Stimulated activated CD4-positive, alpha-beta T cell treated with anti-CD3 and anti-CD28 coated beads, Interleukin-12 subunit alpha, Interleukin-12 subunit beta, amount 100 ng/mL, for 48 hours (primary cell): ENCODE measurements around the gene ENTR1.

Experiments
- DNase-seq, 3 donors: peaks; one replicate each; pipeline ENCODE4 v3.0.0-alpha.2; 2020; ENCODE audit warnings: low read depth in 2 of 3, low spot score in 1 of 3

ENTR1 gene

GRCh38 chr9:136399176-136400037 lies 11.0 kb downstream of the ENTR1 start:
- peak in 1 of 3 donors; percentile 46 for DNase-seq

DNA sequence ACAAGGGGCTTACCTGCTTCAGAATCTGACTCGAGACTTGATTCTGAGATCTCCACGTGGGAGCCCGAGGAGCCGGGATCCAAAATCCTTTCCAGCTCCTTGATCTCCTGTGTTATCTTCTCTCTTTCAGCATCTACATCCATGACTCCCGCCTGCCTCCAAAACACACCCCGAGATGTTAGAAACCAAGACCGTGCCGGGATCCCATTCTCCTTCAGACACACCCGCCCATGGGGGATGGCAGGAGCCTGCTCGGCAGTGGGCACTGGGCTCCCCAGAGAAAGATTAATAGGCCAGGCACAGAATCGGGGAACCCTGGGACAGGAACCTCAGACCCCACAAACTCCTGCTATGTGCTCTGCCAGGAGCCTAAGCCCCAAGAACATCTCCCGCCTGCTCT lies 12.1 kb downstream of the ENTR1 start:
- no peak for DNase-seq

DNA sequence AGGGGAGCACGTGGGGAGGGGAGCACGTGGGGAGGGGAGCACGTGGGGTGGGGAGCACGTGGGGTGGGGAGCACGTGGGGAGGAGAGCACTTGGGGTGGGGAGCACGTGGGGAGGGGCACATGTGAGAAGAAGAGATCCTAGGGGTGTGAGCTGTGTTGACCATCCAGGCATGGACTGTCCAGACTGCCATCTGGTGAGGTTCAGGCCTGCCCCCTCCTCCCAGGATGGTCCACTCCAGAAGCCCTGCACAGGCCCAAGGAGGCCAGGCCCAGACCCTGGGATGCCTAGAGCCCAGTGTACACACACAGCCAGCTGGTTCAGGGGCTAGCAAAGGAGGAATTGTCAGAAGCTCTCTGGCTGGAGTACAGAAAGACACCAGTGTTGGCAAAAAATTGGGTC lies 12.8 kb downstream of the ENTR1 start:
- DNase-seq, result no peak

DNA sequence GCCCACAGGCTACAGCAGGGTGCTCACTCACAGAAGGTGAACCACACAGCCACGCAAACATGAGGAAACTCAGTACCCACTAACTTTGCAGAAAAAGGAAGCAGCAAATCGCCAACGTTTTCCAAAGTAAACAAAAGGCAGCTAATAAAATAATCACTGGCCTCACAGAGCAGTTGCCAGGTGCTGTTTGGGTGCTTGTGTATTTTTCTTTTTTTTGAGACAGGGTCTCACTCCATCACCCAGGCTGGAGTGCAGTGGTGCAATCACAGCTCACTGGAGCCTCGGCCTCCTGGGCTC lies 14.2 kb downstream of the ENTR1 start:
- no peak for DNase-seq

DNA sequence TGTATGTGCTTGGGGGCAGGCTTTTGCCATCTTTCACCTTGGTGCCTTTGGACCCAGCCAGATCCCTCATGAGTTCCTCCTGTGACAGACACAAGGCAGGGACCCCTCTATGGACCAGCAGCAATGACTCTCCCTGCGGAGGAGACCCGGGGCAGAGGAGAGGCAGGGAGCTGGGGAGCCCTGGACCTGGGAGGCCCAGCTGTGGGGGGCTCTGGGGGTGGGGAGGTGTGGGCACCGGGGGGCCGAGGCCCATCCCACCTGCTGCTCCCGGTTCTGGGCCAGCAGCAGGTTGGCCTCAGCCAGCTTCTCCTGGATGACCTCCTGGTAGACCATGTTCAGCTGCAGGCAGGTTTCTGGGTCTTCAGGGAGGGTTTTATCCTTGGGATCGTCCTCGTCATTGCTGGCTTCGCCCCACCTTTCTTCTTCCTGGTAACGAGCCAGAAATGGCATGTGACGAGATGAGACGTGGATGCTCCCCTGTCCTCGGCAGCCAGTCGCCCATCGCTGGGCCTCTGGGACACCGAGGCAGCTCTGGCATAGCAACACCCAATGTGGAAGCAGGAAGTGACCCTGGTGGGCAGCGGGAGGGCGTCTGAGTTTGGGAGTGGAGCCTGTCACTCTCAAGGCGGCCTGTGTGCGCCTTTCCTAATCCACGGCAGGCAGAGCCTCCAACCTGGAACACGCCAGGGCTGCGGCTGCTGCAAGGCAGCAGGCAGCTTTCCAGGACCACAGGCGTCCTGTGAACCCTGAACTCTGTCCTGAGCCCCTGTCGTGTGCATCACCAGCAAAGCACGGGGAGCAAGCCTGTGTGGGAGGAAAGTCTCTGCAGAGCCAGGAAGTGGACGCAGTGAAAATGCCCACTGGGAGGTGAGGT lies 14.8 kb downstream of the ENTR1 start:
- no peak for DNase-seq

DNA sequence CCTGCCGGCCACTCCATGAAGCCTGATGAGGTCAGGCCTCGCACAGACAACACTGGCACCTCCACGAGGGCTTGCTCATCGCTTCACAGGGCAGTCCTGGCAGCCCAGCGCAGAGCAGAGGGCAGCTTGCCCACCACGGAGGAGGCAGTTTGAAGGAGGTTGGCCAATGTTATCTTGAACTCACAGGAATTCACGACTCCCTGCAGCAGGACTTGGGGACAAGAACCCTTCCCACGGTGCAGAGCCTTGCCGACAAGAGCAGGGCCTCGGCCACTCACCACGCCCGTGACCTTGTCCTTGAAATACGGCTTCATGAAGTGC lies 15.4 kb downstream of the ENTR1 start:
- DNase-seq, result no peak

DNA sequence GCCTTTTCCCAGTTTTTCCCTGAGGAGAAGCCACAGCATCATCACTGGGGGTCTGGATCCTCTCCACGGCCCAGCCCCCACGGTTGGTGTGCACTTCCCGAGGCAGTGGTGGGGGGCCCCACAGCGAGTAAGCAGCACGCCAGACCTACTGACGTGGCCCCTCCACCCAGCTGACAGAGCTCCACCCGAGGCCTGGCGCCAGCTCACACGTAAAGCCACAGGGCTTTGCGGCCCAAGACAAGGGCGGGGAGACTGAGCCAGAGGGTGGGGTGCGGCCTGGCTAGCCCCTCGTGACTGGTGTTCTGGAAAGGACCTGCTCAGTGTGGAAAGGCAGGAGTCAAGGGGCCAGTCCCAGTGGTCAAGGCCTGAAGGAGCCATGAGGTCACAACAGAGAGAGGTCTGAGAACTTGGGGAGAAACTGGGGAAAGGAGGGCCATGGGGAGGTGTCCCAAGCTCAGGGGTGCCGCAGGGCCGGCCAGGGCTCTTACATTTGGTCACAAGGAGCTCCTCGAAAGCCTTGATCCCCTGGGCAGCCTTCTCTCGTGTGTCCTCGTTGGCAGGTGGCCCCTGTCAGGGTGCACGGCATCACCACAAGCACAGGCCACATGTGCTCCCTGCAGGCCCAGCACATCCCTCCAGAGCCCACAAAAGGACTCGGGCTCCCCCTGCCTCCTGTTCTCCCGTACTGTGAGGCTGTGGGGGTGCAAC lies 15.9 kb downstream of the ENTR1 start:
- DNase-seq, result no peak

DNA sequence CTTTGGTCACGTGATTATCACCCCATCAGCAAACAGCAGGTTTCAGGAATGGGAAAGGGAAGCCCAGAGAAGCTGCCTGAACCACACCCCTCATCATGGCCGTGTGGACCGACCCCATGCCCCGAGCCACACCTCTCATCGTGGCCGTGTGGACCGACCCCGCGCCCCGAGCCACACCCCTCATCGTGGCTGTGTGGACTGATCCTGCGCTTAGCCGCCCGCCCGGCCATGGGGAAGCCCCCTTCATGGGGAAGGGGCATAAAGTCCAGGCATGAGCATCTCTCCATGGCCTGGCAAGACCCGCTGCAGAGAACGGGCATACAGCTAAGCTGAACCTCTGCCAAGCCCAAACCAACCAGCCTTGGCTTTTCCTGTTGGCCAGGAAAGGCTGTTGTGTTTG lies 16.9 kb downstream of the ENTR1 start:
- DNase-seq, result no peak

DNA sequence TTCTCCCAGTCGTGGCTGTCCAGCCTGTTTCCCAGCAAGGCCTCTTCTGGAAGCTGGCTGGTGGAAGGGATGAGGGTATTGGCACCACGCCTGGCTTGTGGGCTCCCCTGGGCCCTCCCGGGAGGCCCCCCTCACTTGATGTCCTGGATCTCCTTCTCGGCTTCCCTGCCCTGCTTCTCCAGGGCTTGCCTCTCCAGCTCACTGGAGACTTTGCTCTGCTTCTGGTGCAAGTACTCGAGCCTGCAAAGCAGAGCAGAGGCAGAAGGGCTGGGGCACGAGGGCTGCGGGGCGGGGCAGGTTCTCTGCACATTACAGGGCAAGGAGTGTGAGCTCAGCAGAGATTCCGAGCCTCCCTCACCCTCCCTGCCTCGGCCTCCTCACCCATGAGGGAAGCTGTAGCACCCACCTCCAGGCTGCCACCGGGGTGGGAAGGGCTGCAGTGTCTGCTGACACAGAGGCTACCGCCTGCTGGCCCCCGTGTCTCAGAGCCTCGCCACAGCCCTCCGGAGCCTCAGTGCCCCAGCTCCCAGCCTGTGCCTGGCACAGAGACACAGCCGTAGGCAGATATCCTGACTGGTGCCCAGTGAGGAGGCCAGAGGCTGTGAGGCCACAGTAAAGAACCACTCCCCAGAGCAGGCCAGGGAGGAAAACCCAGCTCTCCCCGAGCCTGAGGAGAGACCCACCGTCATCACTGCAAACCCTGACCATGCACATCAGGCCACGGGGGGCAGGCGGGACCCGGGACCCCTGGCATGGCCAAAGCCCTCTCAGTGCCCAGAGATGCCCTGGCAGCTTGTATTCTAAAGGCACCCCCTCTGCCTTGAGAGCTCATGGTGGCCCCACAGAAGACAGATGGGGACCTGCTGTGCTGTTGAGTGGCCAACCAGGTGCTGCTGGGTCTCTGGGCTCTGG lies 17.6 kb downstream of the ENTR1 start:
- no peak for DNase-seq

DNA sequence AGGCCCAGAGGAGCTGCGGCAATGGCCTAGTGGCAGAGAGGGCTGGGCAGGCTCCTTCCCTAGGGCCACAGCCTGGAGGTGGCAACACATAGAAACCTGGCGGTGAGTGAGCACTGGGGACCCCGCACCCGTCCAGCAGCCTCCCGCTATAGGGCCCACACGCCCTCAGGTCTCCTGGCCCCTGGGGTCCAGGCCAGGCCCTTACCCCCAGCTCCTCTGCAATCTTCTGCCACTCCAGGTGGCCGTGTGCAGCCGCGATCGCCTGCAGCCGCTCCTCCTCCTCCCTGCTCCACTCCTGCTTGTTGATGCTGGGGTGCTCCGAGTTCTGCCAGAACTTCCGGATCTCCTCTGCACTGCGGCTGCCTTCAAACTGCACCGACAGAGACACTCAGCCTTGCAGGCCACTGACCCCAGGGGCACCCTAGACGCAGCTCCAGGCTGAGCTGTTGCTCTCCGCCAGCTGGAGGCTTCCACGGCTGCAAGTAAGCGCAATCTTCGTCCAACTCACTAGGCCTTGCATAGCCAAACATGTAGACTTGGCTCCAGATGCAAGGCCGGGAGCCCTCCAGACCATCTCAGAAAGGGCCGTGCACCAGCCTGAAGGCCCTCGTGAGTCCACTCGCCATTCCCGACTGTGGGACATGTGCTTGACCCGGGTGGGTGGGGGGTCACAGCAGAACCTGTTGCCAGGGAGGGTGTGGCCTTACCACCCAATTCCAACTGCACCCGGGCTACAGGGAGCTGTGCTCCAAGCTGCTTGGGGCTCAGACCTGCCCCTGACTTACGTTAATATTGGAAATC lies 18.5 kb downstream of the ENTR1 start:
- DNase-seq, result no peak

DNA sequence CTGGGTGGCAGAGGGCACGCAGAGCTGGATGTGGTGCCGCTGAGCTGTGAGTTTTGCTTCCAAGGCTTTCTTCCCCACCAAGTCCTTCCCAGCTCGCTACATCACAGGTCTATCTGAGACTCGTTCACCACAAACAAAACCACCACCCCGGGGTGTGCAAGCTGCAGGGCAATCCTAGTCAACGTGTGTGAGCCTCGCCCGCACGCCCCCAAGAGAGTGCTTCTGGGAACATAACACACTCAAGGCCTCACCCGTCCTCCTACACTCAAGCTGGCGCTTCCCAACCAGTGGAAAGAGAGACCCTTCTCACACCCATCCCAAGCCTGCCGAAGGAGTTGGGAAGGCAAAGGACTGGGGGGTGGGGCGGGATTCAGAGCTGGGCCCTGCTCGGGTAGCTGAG lies 21.0 kb downstream of the ENTR1 start:
- DNase-seq, result no peak

- DNase-seq, result no peak
Observed at GRCh38 chr9:136387217-136387616, 23.2 kb downstream of the ENTR1 start.

- DNase-seq, result no peak
Observed at GRCh38 chr9:136386018-136386417, 24.4 kb downstream of the ENTR1 start.

- DNase-seq, result peak in 2 of 3 donors; percentile 34 to 37
Observed at GRCh38 chr9:136385015-136385414, 25.4 kb downstream of the ENTR1 start.

- DNase-seq, result no peak
Observed at GRCh38 chr9:136383436-136383835, 27.0 kb downstream of the ENTR1 start.

GRCh38 chr9:136381966-136382513 lies 28.4 kb downstream of the ENTR1 start:
- no peak for DNase-seq

DNA sequence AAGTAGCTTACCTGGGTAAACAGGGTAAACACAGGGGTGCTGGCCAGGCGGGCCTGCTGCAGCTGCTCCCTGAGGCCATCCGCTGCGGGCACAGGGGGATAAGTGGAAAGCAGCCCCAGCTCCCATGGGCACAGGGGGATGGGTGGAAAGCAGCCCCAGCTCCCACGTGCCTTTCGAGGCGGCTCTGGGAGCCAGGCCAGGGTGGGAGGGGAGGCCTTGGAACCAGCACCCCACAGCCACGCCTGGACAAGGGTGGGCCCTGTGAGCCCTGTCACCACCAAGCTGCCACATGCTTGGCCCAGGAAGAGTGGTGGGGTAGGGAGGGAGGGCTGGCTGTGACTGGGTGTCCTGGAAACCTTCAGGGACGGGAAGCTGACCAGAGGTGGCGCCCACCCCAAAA lies 29.1 kb downstream of the ENTR1 start:
- DNase-seq, result no peak

GRCh38 chr9:136380381-136380780 lies 30.0 kb downstream of the ENTR1 start:
- no peak for DNase-seq

DNA sequence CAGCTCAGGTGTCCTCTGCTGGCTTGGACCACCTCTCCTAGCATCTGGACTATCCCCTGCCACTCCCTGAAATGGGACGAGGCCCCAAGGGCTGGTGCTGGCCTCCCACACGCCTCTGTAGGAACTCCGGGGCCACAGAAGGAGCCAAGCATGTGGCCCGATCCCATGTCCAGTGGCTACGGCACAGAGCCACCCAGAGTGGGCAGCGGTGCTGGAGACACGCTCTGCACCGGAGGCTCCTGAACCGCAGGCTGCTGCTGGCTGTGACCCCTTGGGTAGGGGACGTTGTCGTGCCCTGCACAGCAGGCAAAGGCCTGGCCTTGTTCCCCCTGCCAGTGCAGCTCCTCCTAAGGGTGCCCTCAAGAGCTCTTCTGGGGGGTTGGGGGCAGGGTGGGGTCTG lies 30.5 kb downstream of the ENTR1 start:
- no peak for DNase-seq

GRCh38 chr9:136379401-136379800 lies 31.0 kb downstream of the ENTR1 start:
- no peak for DNase-seq
